Epithelial cell of proximal tubule (primary cell): ENCODE results near the gene MTCH1. TPM values are rescaled to one million over a fixed set of nuclear protein-coding genes. Genes with fewer than 3 reads are reported as not detected.
"Not testable (repeated sequence)": the region's sequence is repeated elsewhere in the genome, so short reads cannot be mapped to it uniquely, and the experiment has no call there.

Source experiments
- DNase-seq: peaks from one replicate; pipeline ENCODE4 v3.0.0-alpha.2; 2011; ENCODE audit warnings: low read depth
- H3K4me3 ChIP-seq: 2 replicates; pipeline ENCODE4 v1.5.1; 2011; ENCODE audit warnings: low read depth, mild to moderate bottlenecking, low read length
- CTCF ChIP-seq: conservative IDR thresholded peaks from 2 replicates; pipeline ENCODE4 v1.5.1; 2012; ENCODE audit warnings: low read depth, mild to moderate bottlenecking, low read length
- total RNA-seq: library from RNA; depleted of rRNA; stranded (reverse); fragments of >200 nt; gene quantifications from 2 replicates; pipeline ENCODE4 v1.2.3, GENCODE V29; 2015

The MTCH1 gene
- total RNA-seq, 1 donor from 2014 or later, result 235 TPM

- no peak for DNase-seq
- TF ChIP-seq CTCF, result no peak
- no peak overlapping the region for H3K4me3 ChIP-seq
These were observed 38.2 kb downstream of the MTCH1 start for GRCh38 chr6:36947570-36948351.

- TF ChIP-seq CTCF, result no peak
- H3K4me3 ChIP-seq, result no peak overlapping the region
- no peak for DNase-seq
These were observed 39.5 kb downstream of the MTCH1 start for GRCh38 chr6:36946526-36946925.

- no peak overlapping the region for H3K4me3 ChIP-seq
- no peak for TF ChIP-seq CTCF
These were observed 40.7 kb downstream of the MTCH1 start for GRCh38 chr6:36945301-36945700.

GRCh38 chr6:36944650-36945049, 41.3 kb downstream of the MTCH1 start:
- no peak overlapping the region for H3K4me3 ChIP-seq
- no peak for TF ChIP-seq CTCF
- no peak for DNase-seq

More at GRCh38 chr6:36945301-36945700, 40.7 kb downstream of the MTCH1 start:
- DNase-seq, result no peak

- not testable (repeated sequence) for DNase-seq
These were observed 43.7 kb downstream of the MTCH1 start for GRCh38 chr6:36942329-36942728.

GRCh38 chr6:36941561-36941960, 44.4 kb downstream of the MTCH1 start:
- not testable (repeated sequence) for DNase-seq, H3K4me3 ChIP-seq

More at GRCh38 chr6:36942329-36942728, 43.7 kb downstream of the MTCH1 start:
- H3K4me3 ChIP-seq, result not testable (repeated sequence)

GRCh38 chr6:36940027-36940426, 46.0 kb downstream of the MTCH1 start:
- no peak overlapping the region for H3K4me3 ChIP-seq
- no peak for TF ChIP-seq CTCF
- DNase-seq, result no peak

GRCh38 chr6:36939005-36939404, 47.0 kb downstream of the MTCH1 start:
- not testable (repeated sequence) for H3K4me3 ChIP-seq

GRCh38 chr6:36938536-36938935, 47.5 kb downstream of the MTCH1 start:
- DNase-seq, result no peak
- no peak overlapping the region for H3K4me3 ChIP-seq
- no peak for TF ChIP-seq CTCF

More at GRCh38 chr6:36939005-36939404, 47.0 kb downstream of the MTCH1 start:
- not testable (repeated sequence) for DNase-seq
